A549 (cell line): ENCODE data around the gene SEC16A.

Experiments used
- CHD2 ChIP-seq: fragments of 150-350 bp; IDR thresholded peaks from 2 replicates; pipeline ENCODE4 v1.6.1; 2014; ENCODE audit warnings: low read length; ENCODE audit not compliant: partially characterized antibody
- POLR2A ChIP-seq: IDR thresholded peaks from 2 replicates; pipeline ENCODE4 v1.6.1; 2012; ENCODE audit warnings: mild to moderate bottlenecking, low read length
- POLR2AphosphoS2 ChIP-seq: conservative IDR thresholded peaks from 2 replicates; pipeline ENCODE4 v1.6.1; 2012; ENCODE audit warnings: low read length, improper control_type of control experiment, inconsistent platforms
- RAD21 ChIP-seq, 2 experiments: fragments of >200 bp in 1 of 2; sonication (Bioruptor Twin) in 1 of 2; formaldehyde crosslinking in 1 of 2; IDR thresholded peaks in 1 of 2; conservative IDR thresholded peaks in 1 of 2; 2 replicates in 1 of 2; 3 replicates in 1 of 2; pipeline ENCODE4 v1.6.1; 2012 to 2018; ENCODE audit warnings: inconsistent platforms in 1 of 2
- TP53 ChIP-seq: fragments of 250-450 bp; sonication (Bioruptor Pico); IDR thresholded peaks from 2 replicates; pipeline ENCODE4 v1.5.0; 2021; ENCODE audit warnings: mild to moderate bottlenecking, moderate library complexity
- ZFP36 ChIP-seq: fragments of 450-650 bp; IDR thresholded peaks from 2 replicates; pipeline ENCODE4 v1.6.1; 2014; ENCODE audit warnings: borderline replicate concordance; ENCODE audit not compliant: partially characterized antibody
- TF ChIP-seq, protein P1 (sequence below): fragments of >200 bp; sonication (Bioruptor Twin); formaldehyde crosslinking; IDR thresholded peaks from 3 replicates; pipeline ENCODE4 v1.5.1; 2016
- TF ChIP-seq, protein P2 (sequence below): IDR thresholded peaks from 2 replicates; pipeline ENCODE4 v1.6.1; 2012; ENCODE audit warnings: low read depth, borderline replicate concordance

DNA sequence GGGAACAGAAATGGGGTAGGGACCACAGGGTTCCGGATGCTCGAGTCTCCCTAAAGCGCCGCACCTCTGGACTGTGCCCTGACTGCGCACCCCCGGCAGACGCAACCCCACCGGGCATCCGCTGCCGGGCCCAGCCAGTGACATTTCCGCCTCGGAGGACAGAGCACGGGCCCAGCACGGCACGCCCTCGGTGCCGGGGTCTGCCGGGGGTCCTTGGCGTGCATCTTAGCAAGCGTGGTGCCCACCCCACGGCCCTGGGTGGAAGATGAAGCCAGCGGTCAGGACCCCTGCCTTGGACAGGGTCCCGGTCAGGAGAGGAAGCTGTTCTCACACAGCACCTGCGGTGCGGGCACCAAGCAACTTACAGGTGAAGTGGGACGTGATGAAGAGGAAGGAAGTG, 50.2 kb downstream of the SEC16A start:
- TF ChIP-seq, protein P1, sequence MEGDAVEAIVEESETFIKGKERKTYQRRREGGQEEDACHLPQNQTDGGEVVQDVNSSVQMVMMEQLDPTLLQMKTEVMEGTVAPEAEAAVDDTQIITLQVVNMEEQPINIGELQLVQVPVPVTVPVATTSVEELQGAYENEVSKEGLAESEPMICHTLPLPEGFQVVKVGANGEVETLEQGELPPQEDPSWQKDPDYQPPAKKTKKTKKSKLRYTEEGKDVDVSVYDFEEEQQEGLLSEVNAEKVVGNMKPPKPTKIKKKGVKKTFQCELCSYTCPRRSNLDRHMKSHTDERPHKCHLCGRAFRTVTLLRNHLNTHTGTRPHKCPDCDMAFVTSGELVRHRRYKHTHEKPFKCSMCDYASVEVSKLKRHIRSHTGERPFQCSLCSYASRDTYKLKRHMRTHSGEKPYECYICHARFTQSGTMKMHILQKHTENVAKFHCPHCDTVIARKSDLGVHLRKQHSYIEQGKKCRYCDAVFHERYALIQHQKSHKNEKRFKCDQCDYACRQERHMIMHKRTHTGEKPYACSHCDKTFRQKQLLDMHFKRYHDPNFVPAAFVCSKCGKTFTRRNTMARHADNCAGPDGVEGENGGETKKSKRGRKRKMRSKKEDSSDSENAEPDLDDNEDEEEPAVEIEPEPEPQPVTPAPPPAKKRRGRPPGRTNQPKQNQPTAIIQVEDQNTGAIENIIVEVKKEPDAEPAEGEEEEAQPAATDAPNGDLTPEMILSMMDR = no peak
- TF ChIP-seq RAD21 (conservative IDR thresholded peaks at IDR 0.05 in 1 of 2, IDR thresholded peaks at IDR 0.05 in 1 of 2) (no peak), ZFP36 (no peak), CHD2 (no peak), POLR2A (no peak), POLR2AphosphoS2 (no peak), TP53 (CRISPR knock-in tag) (no peak)
- TF ChIP-seq, protein P2, sequence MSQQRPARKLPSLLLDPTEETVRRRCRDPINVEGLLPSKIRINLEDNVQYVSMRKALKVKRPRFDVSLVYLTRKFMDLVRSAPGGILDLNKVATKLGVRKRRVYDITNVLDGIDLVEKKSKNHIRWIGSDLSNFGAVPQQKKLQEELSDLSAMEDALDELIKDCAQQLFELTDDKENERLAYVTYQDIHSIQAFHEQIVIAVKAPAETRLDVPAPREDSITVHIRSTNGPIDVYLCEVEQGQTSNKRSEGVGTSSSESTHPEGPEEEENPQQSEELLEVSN = no peak
